K562 (cell line): ENCODE measurements around the gene RETNLB. TPM values are rescaled to one million over a fixed set of nuclear protein-coding genes. Genes with fewer than 3 reads are reported as not detected.

Experiments used
- ATAC-seq: fragments of 200-7000 bp; cut with Tn5 transposase; 3 replicates; pipeline ENCODE4 v1.9.1; 2020; ENCODE audit warnings: moderate library complexity
- BruUV-seq: library from RNA; stranded (reverse); fragments of 400-500 nt; replicated peaks from 2 replicates; lab custom pipeline; 2021; lab: Mats Ljungman, UMichigan
- CTCF ChIA-PET: fragments of 300-600 bp; formaldehyde crosslinking; extraction: SDS; loops from one replicate; lab custom pipeline; 2021; ENCODE audit warnings: low intra/inter-chr PET ratio; lab: Yijun Ruan, JAX
- POLR2A ChIA-PET: fragments of 300-600, 350-650 bp; sonication (Branson Sonifier 250); formaldehyde crosslinking; extraction: SDS; loops from one replicate; lab custom pipeline; 2021; ENCODE audit warnings: antibody characterized with exemption, inconsistent platforms; lab: Yijun Ruan, JAX
- DNase-seq, 4 experiments: peaks; one replicate each; pipeline versions ENCODE4 v3.0.0 to v3.0.0-alpha.2; 2011 to 2018; ENCODE audit warnings: low spot score in 3 of 4, mixed read lengths in 3 of 4; ENCODE audit errors: extremely low read depth in 1 of 4
- FAIRE-seq: peaks from 2 replicates; lab custom pipeline; 2011; peaks lifted over from hg19 to GRCh38; lab: Jason Lieb, UNC
- H2AFZ ChIP-seq: 2 replicates; pipeline ENCODE4 v1.6.0; 2011; ENCODE audit warnings: low read depth, low read length, control low read depth, inconsistent platforms
- H3K27ac ChIP-seq: fragments of 200-600 bp; 3 replicates; pipeline ENCODE4 v1.8.0; 2011; ENCODE audit warnings: low read depth, mild to moderate bottlenecking, control low read depth, inconsistent platforms, low read length, moderate library complexity, mixed read lengths; ENCODE audit errors: extremely low read depth
- H3K27me3 ChIP-seq, 2 experiments: fragments of 300-600 bp in 1 of 2; 2 replicates in 1 of 2; 3 replicates in 1 of 2; pipeline versions ENCODE4 v1.6.0 to v1.8.0; 2011; ENCODE audit warnings: inconsistent platforms in 2 of 2, low read length in 2 of 2, mild to moderate bottlenecking in 1 of 2, mixed read lengths in 1 of 2, moderate library complexity in 1 of 2; ENCODE audit not compliant: control insufficient read depth in 2 of 2, insufficient read depth in 2 of 2
- H3K36me3 ChIP-seq: fragments of 300-600 bp; 3 replicates; pipeline ENCODE4 v1.8.0; 2011; ENCODE audit warnings: mild to moderate bottlenecking, low read length, inconsistent platforms; ENCODE audit not compliant: control insufficient read depth, insufficient read depth
- H3K4me1 ChIP-seq, 2 experiments: fragments of 200-600 bp in 1 of 2; replicated peaks in 1 of 2; 2 replicates in 1 of 2; 3 replicates in 1 of 2; pipeline versions ENCODE4 v1.5.1 to v1.8.0; 2011; ENCODE audit warnings: inconsistent platforms in 2 of 2, low read length in 2 of 2, mild to moderate bottlenecking in 1 of 2, mixed read lengths in 1 of 2, moderate library complexity in 1 of 2; ENCODE audit not compliant: control insufficient read depth in 2 of 2, insufficient read depth in 2 of 2
- H3K4me2 ChIP-seq: 2 replicates; pipeline ENCODE4 v1.6.1; 2011; ENCODE audit warnings: low read length, control low read depth, inconsistent platforms, mixed read lengths; ENCODE audit not compliant: insufficient read depth
- H3K4me3 ChIP-seq: fragments of 200-600 bp; sonication (generic), shearing (Covaris generic); 2 replicates; pipeline ENCODE4 v1.5.1; 2016; ENCODE audit warnings: control low read depth, inconsistent platforms
- H3K79me2 ChIP-seq: fragments of 200-600 bp; 3 replicates; pipeline ENCODE4 v1.8.0; 2011; ENCODE audit warnings: low read length, inconsistent platforms; ENCODE audit not compliant: control insufficient read depth, insufficient read depth
- H3K9ac ChIP-seq, 2 experiments: 2 replicates each; pipeline versions ENCODE4 v1.6.0 to v1.6.1; 2011; ENCODE audit warnings: low read depth in 2 of 2, low read length in 2 of 2, control low read depth in 1 of 2, inconsistent platforms in 1 of 2, mild to moderate bottlenecking in 1 of 2, mixed read lengths in 1 of 2; ENCODE audit not compliant: insufficient read depth in 1 of 2
- H3K9me1 ChIP-seq: one replicate; pipeline ENCODE4 v1.6.0; 2011; ENCODE audit warnings: inconsistent platforms, mild to moderate bottlenecking, low read length, moderate library complexity; ENCODE audit not compliant: control insufficient read depth, insufficient read depth
- H3K9me3 ChIP-seq: replicated peaks from 2 replicates; pipeline ENCODE4 v1.5.1; 2011; ENCODE audit warnings: low read depth, low read length, inconsistent platforms; ENCODE audit not compliant: control insufficient read depth, insufficient read depth
- H4K20me1 ChIP-seq: replicated peaks from 2 replicates; pipeline ENCODE4 v1.6.1; 2011; ENCODE audit warnings: low read length, inconsistent platforms, mixed read lengths; ENCODE audit not compliant: control insufficient read depth, insufficient read depth
- GABPA ChIP-seq: fragments of 200-800 bp; sonication (Bioruptor generic); conservative IDR thresholded peaks from 2 replicates; pipeline ENCODE4 v1.6.1; 2016; ENCODE audit warnings: low read depth, missing genetic modification characterization, missing compliant biosample characterization
- NKRF ChIP-seq: fragments of 450-650 bp; IDR thresholded peaks from 2 replicates; pipeline ENCODE4 v1.6.1; 2016; ENCODE audit warnings: borderline replicate concordance
- SNRNP70 ChIP-seq: fragments of 200-400 bp; formaldehyde crosslinking; optimal IDR thresholded peaks from 2 replicates; pipeline ENCODE3; 2017; ENCODE audit warnings: low read depth, low read length
- SP2 ChIP-seq: IDR thresholded peaks from 2 replicates; pipeline ENCODE4 v1.6.1; 2011; ENCODE audit warnings: mild to moderate bottlenecking, low read depth, low read length, moderate library complexity; ENCODE audit not compliant: poor library complexity, severe bottlenecking; ENCODE audit errors: extremely low read depth
- TAF1 ChIP-seq: IDR thresholded peaks from 2 replicates; pipeline ENCODE4 v1.6.1; 2011; ENCODE audit warnings: mild to moderate bottlenecking, low read length, moderate library complexity; ENCODE audit not compliant: insufficient read depth, control insufficient read depth, severe bottlenecking; ENCODE audit errors: extremely low read depth
- TSC22D4 ChIP-seq: fragments of 450-650 bp; IDR thresholded peaks from 2 replicates; pipeline ENCODE4 v1.6.1; 2016; ENCODE audit warnings: missing genetic modification characterization, missing biosample characterization, control low read depth
- WGBS: fragments of 100-300 bp; shearing (Covaris generic); methylation state at CpG from one replicate; pipeline ENCODE4 v1.1.6; 2016; ENCODE audit warnings: low coverage, mixed read lengths; ENCODE audit not compliant: insufficient coverage; ENCODE audit errors: missing lambda C conversion rate; 5-methylcytosine and 5-hydroxymethylcytosine counted together
- in situ Hi-C: fragments of 300-500 bp; cut with MboI; formaldehyde crosslinking; loops from 4 replicates; pipeline ENCODE4 v1.15.0; 2018; ENCODE audit warnings: inconsistent platforms, mixed read lengths
- intact Hi-C: fragments of 100-400 bp; cut with micrococcal nuclease; formaldehyde crosslinking; loops from 2 replicates; pipeline ENCODE4 v1.14.2; 2022
- polyA plus RNA-seq, 8 experiments: library from polyadenylated mRNA; depleted of rRNA in 4 of 8; stranded (reverse) in 5 of 8; unstranded in 3 of 8; fragments of >200 nt; fragmentation: Nextera tagmentation in 2 of 8; fragmentation: Illumina TruSeq in 1 of 8; extraction: Ambion mirVana in 2 of 8; extraction: Trizol in 1 of 8; gene quantifications; 2 replicates each; pipeline versions ENCODE4 v1.2.1 to v1.2.3, GENCODE V29; 2011 to 2014; ENCODE audit warnings: inconsistent platforms in 1 of 8, missing spikeins in 1 of 8
- total RNA-seq, 7 experiments: library from RNA; depleted of rRNA in 6 of 7; stranded (reverse); fragments of >200 nt in 6 of 7; fragmentation: Illumina TruSeq in 2 of 7; extraction: Trizol in 2 of 7; gene quantifications; 2 replicates each; pipeline versions ENCODE4 v1.2.1 to v1.2.3, GENCODE V29; 2011 to 2021; ENCODE audit warnings: low replicate concordance in 1 of 7

The RETNLB gene
- total and polyA plus RNA-seq, 9 of the 15 experiments (the other 6 are each of a cell fraction or from before 2014, with no cell fraction given) = not detected

GRCh38 chr3:108757404-108757982, at the start of gene RETNLB (continued):
- TF ChIP-seq TSC22D4 (tag) (no peak), TAF1 (no peak)

GRCh38 chr3:108806316-108806715, 49.1 kb upstream of the RETNLB start:
- H3K4me2 ChIP-seq = no peak overlapping the region
- no peaks in the 10 kb centered on the region for H3K9me1 ChIP-seq
- no peaks in the 10 kb centered on the region for H3K36me3 ChIP-seq
- no peaks in the 10 kb centered on the region for H3K27me3 ChIP-seq
- no peaks in the 10 kb centered on the region for H3K79me2 ChIP-seq
- H3K4me1 ChIP-seq = no peaks in the 10 kb centered on the region
- H2AFZ ChIP-seq = no peak overlapping the region
- no peak overlapping the region for H3K9ac ChIP-seq
- no peak for DNase-seq
- no TSS peak for BruUV-seq
- in situ Hi-C loops (no loop called here), intact Hi-C loops (no loop called here)
- no peaks in the 10 kb centered on the region for H3K9me3 ChIP-seq
- ATAC-seq = no peak
- ChIA-PET CTCF (no interaction called here), POLR2A (no interaction called here)
- no peaks in the 10 kb centered on the region for H4K20me1 ChIP-seq
- TF ChIP-seq GABPA (tag) = peak; percentile 28
- TF ChIP-seq SNRNP70 = no peak
- no peak for TF ChIP-seq NKRF
- no peak for TF ChIP-seq SP2
- no peak for FAIRE-seq
- no peak overlapping the region for H3K27ac ChIP-seq
- H3K4me3 ChIP-seq = no peak overlapping the region
- WGBS = 0% methylated on average over 4 of the region's 4 CpGs
